Kidney tubule cell (primary cell): Measurements from ENCODE around the gene PICALM.
A peak's percentile ranks its signal among the peaks of the same experiment; 100 is the strongest.

Experiments used
- DNase-seq: peaks from one replicate; pipeline ENCODE4 v3.0.0-alpha.2; 2018; ENCODE audit warnings: low spot score

Gene PICALM

DNA sequence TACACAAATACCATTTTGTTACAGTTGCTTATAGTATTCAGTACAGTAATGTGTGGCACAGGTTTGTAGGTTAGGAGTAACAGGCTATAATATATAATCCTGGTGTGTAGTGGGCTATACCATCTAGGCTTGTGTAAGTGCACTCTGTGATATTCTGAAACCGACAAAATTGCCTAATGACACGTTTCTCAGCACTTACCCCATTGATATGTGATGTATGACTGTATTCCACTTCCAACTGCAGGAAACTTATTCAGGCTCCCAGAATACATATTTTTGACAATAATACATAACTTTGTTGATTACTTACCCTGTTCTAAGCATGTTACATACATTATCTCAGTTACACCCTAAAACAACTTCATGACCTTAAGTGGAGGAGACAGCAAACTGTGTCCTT lies 5.1 kb upstream of the PICALM start:
- DNase-seq: no peak

DNA sequence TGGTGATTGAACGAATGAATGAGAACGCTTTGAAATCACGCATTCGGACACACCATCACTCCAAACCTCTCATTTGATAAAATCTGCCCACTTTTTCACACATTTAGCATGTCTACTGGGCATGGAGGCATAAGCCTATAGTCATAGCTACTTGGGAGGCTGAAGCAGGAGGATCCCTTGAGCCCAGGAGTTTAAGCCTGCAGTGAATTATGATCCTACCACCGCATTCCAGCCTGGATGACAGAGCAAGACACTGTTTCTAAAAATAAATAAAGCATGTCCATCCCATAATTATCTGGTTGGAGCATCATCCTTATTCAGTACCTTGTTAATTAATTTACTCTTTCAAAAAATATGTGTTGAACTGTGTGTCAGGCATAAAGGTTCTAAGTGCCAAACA lies 3.3 kb upstream of the PICALM start:
- peak; percentile 29 for DNase-seq

DNA sequence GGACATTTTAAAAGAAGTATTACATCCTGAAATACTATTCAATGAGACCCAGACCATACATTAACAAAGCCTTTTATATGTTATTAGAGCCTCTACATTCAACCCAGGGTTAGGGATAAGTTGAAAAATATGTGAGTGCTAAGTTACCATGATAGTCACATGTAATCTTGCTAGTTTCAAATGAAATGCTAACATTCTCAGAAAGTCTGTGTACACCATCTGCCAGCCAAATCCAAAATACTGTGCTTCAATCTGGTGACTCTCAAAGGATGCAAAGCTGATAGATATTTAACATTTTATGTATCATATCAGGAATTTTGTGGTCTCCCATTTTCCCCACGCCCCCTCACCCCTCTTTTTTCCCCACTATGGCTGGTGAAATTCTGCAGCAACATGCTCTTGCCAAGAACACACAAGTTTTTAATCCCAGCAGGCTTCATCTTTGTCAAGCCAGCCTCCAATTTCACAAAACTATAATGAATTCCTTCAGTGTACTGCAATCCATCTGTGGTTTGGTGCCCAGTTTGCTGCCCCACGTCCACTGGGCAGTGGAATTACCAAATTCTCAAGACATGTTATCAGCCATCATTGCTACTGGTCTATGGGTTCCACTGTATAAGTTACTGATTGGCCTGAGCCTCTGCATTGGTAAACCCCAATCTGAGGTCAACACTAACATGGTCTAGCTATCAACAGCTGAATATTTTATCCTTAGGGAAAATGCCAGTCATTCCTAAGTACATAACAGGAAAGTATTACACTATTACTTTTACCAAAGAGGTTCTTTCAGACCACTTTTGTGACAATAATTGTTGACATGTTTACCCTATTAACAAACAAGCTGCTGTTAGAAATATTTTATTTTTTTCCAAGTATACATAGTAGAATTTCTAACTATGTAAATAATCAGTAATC lies 1.5 kb upstream of the PICALM start:
- peak; percentile 70 for DNase-seq

DNA sequence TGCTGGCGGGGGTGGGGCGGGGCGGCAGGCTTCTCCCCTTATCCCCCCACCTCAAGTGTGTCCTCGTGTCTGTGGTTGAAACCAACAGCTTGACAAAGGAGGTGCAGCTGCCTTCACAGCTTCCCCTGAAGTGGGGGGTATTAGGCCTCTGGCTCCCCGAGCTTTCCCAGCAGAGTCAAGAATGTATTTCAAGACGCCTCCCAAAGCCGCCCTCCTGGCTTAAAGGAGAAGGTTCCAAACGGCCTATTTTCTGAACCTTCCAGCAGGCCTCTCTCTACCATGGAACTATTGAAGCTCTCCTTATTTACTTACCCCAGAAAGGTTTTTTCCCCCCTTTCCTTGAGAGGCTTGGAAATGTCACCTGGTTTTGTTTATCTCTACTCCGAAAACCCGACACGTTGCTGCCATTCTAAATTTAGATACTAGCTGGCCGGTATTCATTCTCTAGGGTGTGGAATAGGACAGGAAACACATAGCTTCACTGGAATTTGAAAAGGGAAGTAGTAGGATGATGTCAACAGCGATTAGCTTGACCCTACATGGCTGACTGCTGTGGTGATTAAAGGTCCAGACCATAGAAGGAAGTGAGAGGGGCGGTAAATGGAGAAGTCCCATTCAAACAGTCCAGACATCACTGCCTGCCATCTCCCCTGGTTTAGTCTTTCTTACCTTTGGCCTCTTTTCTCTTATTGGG lies 671 bp upstream of the PICALM start:
- peak; percentile 98 for DNase-seq

DNA sequence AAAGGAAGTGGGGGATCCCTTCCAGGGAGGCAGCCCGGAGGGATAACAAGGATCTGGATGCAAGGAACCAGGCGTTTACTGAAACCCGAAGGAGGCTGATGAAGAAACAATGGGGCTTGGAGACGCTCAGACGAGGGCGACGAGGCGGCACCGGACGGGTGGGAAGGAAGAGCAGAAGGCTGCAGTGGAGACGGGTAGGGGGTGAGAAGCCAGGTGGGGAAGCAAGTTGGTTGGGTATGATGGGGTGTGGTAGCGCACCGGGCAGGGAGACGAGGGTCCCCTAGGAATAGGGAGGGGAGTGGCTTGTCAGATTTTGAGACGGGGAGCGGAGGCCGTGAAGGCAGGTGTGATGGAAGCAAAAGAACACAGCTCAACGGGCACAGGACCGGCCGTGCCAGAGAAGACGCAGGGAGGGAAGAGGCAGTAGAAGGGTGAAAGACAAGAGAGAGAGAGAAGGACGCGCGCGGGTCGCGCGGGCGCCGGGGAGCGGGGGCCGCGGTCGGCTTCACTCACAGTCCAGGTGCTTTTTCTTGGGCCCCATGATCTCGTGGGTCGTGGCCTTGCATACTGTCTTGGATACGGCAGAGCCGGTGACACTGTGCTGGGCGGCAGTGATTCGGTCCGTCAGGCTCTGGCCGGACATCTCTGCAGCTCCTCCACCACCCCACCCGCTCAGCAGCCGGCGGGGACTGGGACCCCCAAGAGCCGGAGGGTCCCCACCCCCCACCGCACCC lies 579 bp downstream of the PICALM start:
- peak; percentile 53 for DNase-seq

DNA sequence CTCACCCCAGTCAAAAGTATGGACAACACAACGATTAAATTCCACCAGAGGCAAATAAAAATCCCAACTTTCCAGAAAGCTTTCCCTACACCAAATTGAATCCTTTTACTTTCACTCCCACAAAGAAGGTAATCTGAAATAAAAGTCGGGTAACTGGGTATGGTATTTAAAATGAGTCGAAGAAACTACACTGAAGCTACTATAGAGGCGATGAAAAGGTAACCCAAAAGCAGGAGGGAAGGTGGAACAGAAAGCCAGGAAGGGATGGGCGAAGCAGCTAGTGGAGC lies 1.1 kb downstream of the PICALM start:
- no peak for DNase-seq

DNA sequence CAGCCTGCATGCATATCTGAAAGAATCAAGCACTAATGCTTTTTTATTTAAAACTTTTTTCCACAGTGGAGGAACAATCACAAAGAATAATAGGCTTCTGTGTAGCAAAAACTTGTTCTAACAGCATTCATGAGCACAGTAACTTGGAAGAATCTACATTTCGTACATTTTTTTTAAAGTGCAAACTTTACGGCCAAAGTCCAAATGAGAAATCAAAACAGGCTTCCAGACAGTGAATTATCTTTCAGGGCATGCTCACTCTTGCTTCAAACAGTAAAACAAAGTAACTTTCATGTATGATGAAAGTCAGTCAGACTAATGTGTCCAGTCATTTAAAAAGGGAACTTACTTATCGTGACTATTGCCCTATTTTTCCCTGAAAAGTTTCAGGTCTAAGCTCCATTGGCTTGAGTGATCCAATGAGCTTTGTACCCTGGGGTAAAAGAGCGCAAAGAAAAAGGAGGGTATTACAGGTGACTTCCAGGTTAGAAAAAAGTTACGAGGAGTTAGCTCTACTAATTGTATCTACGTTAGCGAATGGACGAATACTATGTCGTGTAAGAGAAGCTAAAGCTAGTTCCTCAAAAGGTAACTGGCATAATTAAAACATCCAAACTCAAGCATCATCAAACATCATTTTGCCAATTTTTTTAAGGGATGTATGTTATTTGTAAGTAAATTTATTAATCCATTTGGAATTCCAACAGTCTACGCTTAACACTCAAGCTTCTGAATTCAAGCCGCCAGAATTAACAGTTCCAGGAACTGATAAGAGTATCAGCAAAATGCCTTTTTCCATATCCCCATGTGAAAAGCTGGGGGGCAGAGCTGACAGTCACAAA lies 1.7 kb downstream of the PICALM start:
- peak; percentile 50 for DNase-seq

DNA sequence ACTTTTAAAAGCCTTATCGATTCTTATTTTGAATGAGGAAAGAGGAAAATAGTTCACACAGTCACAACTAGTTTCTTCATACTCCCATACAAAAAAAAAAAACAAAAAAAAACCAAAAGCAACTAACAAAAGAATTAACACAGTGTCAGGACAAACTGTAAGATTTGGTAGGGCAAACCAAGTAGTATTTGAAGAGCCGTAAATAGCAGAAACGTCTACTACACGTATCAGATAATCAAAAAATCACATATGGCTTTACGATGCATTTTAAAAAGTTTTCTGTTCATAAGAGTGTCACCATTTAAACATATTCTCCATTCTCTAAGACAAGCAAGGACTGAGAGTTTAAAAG lies 2.3 kb downstream of the PICALM start:
- DNase-seq: no peak

DNA sequence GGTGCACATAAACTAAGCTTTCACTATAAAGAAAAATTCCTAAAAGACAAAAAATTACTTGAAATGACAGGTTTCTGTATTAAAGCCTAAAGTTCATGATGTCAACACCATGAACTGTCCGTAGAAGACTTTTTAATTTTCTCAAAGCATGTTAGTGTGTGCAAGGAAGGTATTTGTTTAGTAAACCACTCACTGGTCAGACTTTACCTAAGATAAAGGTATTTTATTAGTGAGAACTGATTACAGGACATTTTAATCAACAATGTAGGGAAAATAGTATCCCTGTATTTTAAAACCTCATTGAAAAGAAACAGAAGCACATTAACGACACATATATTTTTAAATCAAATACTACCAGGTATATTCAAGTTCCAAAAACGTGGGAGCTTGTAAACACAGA lies 2.9 kb downstream of the PICALM start:
- peak; percentile 33 for DNase-seq

DNA sequence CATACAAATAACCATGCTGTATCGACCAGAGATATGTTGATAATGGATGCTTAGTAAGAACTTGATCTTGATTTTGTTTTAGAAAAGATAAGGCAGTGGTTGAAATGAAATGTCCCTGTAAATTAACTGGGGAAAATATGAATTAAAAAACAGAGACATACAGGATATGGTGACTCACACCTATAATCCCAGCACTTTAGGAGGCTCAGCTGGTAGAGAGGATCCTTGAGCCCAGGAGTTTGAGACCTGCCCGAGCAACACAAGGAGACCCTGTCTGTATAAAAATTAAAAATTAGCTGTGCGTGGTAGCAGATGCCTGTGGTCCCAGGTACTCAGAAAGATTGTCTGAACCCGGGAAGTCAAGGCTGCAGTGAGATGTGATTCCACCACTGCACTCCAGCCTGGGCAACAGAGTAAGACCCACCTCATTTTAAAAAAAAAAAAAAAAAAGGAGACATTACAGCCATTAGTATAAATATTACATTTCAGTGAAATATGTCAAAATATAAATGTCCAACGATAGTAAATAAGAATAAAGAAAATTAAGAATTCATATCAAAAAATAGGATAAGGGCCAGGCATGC lies 4.6 kb downstream of the PICALM start:
- peak; percentile 62 for DNase-seq

DNA sequence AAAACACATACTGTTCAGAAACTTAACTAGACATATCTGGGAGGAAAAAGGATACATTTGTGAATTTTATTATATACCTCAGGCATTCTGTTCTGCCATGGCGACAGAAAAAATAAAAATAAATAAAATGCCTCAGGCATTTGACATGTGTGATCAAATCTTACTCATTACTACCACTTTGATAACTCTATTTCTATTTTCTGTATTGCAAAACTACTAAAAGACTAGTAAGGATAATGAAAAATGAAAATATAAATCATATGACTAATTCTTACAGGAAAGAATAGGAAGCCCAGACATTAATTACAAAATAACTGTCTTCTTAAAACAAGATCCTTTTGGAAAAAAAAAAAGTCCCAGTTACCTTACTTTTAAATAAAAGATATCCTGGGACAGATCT lies 5.3 kb downstream of the PICALM start:
- peak; percentile 47 for DNase-seq

DNA sequence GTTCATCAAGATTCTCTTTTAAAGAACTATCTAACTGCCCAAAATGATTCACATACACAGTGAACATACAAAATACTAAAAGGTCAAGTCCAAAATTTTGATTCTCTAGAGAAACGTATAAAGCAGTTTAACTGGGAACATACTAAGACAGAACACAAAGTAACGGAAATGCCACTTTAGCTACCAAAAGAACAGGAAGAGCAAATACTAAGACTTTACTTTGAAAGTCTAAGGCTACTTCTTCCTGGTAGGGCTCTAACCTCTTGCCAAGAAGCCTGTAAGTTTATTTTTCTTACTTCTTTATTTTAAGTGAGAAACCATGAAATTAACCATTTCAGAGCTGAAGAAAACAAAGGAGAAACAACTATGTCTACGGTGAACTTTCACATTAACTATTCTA lies 6.2 kb downstream of the PICALM start:
- no peak for DNase-seq

DNA sequence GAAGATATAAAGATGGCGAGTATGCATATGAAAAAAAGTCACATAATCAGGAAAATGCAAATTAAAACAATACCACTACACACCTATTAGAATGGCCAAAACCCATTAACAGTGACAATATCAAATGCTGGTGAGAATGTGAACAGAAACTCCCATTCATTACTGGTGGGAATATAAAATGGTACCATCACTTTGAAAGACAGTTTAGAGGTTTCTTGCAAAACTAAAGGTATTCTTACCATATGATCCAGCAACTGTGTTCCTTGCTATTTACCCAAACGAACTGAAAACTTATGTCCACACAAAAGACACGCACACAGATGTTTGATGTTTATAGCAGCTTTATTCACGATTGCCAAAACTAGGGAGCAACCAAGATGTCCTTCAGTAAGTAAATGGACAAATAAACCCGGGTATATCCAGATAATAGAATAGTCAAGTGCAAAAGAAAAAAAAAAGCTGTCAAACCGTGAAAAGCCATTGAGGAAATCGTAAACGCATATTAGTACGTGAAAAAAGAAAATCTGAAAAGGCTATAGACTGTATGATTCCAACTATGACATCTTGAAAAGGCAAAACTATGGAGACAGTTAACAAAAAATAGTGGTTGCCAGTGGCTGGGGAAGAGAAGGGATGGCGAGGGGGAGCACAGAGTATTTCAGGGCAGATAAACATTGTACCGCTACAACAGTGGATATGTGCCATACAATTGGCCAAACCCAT lies 7.2 kb downstream of the PICALM start:
- no peak for DNase-seq

DNA sequence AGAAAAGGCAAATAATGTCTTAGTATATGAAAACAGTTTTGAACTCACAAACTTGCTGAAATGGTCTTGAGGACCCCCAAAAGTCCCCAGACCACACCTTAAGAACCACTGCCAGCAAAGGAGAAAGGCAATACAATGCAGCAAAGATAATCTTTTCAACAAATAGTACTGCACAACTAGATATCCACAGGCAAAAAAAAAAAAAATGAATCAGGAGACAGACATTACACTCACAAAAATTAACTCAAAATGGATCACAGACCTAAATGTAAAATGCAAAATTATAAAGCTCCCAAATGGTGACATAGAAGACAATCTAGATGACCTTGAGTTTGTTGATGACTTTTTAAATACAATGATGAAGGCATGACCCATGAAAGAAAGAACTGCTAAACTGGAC lies 8.3 kb downstream of the PICALM start:
- DNase-seq: no peak

DNA sequence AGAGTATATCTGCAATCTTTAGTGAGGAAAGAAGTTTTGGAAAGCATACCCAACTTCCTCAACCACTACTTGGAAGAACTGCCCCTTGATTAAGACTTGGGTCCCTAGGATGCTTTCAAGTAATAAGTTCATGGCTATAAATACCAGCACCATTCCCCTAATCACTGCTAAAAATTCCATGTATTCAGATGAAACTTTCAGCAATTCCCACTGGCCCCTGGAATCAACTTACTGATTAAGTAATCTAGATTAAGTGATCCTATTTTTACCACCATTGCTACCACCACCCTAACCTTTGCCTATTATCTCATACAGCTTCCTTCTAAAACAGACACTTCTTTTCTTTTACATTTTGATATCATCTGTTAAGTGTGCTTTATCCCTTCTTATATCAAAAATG lies 10.5 kb downstream of the PICALM start:
- no peak for DNase-seq

DNA sequence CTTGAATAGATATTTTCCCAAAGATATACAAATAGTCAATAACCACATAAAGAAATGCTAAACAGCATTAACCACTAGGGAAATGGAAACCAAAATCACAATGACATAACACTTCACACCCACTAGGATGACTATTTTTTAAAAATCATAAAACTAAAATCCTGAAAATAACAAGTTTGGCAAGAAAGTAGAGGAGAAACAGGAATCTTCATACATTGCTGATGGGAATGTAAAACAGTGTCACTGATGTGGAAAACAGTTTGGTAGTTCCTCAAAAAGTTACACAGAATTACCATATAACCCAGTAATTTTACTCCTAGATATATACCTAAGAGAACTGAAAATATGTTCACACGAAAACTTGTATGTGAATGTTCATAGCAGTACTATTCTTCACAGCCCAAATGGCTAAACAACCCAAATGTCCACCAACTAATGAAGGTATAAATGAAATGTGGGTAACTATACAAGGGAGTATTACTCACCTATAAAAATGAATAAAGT lies 12.5 kb downstream of the PICALM start:
- no peak for DNase-seq

DNA sequence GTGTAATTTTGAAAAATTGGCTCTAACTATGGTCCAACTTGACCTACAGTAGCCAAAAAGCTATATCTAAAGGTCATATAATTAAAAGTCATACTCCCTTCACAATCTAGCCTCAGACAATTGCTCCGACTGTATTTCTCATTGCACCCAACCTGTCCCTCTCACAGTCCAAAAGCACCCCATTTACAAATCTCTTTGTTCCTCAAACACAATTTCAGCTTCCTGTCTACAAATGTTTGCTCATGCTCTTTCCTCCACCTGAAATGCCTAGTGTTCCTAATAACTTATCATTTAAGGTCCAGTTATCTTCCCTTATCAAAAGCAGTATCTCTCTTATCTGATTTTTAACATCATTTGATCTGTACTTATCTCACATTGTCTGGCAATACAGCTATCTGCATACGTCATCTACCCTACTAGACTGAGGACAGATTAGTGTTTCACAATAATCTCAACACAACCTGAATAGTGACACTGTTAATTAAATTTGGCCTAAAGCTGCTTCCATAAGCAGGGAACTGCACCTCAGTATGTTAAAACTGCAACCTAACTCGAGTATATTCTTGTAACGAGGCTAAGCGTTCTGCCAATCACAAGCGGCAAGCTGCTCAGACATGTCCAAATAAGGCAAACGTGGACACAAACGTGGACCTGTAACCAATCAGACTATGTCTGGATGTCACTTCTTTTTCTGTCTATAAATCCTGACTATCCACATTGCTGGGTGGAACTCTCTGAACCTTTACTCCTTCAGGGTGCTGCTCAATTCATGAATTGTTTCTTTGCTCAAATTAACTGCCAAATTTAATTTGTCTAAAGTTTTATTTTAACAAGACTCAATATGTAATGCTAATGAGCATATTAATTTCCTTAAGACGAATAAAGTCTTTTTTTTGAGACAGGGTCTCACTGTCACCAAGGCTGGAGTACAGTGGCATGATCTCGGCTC lies 15.9 kb downstream of the PICALM start:
- no peak for DNase-seq

DNA sequence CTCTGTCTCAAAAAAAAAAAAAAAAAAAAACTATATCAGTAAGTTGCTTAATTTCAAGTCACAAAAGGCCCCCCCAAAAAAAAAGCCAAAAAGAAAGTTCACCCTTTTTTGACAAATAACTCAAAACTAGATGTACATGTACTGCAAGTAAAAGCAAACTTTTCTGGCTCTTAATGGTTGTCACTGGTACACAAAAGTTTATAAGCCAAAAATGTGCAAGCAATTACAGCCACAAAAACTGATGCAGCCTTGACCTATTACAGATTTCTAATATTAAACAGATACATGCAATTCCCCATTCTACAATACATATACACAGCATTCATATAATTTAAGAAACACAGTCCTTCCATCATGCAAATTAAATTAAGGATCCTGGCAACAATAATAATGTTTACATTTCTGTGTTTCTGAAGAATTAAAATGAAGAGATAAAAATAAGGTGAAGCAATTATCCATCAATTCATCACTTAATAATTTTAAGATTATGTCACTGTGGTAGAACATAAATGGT lies 18.6 kb downstream of the PICALM start:
- DNase-seq: no peak

DNA sequence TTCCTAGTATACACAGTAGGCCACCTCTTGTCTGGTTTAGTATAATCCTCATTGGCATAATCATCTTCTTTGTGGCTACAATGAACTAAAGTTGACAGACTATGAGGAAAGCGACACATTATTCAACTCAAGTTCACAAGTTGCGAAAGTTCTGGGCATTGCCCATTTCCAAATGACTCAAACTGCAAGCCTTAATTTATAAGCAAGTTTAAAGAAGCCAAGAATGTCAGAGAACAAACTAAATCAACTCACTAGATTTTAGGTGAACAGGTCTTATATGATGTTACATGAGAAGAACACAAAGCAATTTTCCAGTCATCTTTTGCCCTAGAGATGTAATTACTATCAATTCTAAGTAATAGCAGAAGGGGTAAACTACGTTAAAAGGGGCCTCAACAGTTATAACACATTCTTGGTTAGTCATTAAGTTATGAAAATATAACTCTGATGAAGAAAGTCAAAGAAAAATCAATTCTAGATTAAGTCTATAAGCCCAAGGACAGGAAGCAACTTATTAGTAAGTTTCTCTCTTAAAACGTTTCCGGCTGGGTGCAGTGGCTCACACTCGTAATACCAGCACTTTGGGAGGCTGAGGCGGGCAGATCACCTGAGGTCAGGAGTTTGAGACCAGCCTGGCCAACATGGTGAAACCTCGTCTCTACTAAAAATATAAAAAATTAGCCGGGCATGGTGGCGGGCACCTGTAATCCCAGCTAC lies 21.5 kb downstream of the PICALM start:
- DNase-seq: peak; percentile 33
